HG03064 (cell line): ENCODE measurements around the gene S1PR4.
"Not testable (repeated sequence)": the region's sequence is repeated elsewhere in the genome, so short reads cannot be mapped to it uniquely, and the experiment has no call there.

Experiments
- ATAC-seq: cut with Tn5 transposase; IDR thresholded peaks from one replicate; pipeline ENCODE4 v1.9.1; 2021; ENCODE audit warnings: low read depth; ENCODE audit not compliant: unreplicated experiment

Gene S1PR4

GRCh38 chr19:3210347-3211017 is 31.9 kb downstream of the S1PR4 start:
- ATAC-seq, result no peak

- ATAC-seq, result no peak
These were observed 32.6 kb downstream of the S1PR4 start for GRCh38 chr19:3211191-3211590.

- no peak for ATAC-seq
These were observed 34.6 kb downstream of the S1PR4 start for GRCh38 chr19:3213159-3213558.

GRCh38 chr19:3216874-3217273 is 38.3 kb downstream of the S1PR4 start:
- ATAC-seq, result no peak

- ATAC-seq, result no peak
These were observed 42.0 kb downstream of the S1PR4 start for GRCh38 chr19:3220576-3220975.

GRCh38 chr19:3221576-3221975 is 43.0 kb downstream of the S1PR4 start:
- not testable (repeated sequence) for ATAC-seq

- ATAC-seq, result no peak
These were observed 44.1 kb downstream of the S1PR4 start for GRCh38 chr19:3222709-3223108.

- ATAC-seq, result no peak
These were observed 46.0 kb downstream of the S1PR4 start, which contains the start of gene CELF5 for GRCh38 chr19:3224346-3225168. Gene CELF5 (plus strand): TSS chr19:3224661. CDS start chr19:3224740, 79 bp downstream.

- no peak for ATAC-seq
These were observed 46.6 kb downstream of the S1PR4 start for GRCh38 chr19:3225169-3225485.

GRCh38 chr19:3225677-3226093 is 47.1 kb downstream of the S1PR4 start:
- no peak for ATAC-seq

GRCh38 chr19:3227054-3227626 is 48.6 kb downstream of the S1PR4 start:
- no peak for ATAC-seq

GRCh38 chr19:3229346-3229743 is 50.8 kb downstream of the S1PR4 start:
- ATAC-seq, result no peak
